ENCODE measurements around the gene CD6. TPM values are rescaled to one million over a fixed set of nuclear protein-coding genes. Genes with fewer than 3 reads are reported as not detected.

CD6 gene
- total and polyA plus RNA-seq, 2 of the 8 experiments (the other 6 are each of a cell fraction or from before 2014, with no cell fraction given), result 0.03 TPM; not detected in 1

- TF ChIP-seq HDAC2 (IDR thresholded peaks at IDR 0.05; ENCODE audit: borderline replicate concordance in 1 of 2, low read depth in 2 of 2, low read length in 2 of 2), result no peak
- TF ChIP-seq, protein P1, sequence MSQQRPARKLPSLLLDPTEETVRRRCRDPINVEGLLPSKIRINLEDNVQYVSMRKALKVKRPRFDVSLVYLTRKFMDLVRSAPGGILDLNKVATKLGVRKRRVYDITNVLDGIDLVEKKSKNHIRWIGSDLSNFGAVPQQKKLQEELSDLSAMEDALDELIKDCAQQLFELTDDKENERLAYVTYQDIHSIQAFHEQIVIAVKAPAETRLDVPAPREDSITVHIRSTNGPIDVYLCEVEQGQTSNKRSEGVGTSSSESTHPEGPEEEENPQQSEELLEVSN (IDR thresholded peaks at IDR 0.05), result no peak
- TF ChIP-seq CHD1 (IDR thresholded peaks at IDR 0.05; ENCODE audit: low read depth, low read length), result no peak
Observed at GRCh38 chr11:60985991-60986915, 14.8 kb downstream of the CD6 start (continued).

Measured in H1 (cell line).